HEK293T (cell line): ENCODE data around the gene FGFBP1.

Source experiments
- ARNT ChIP-seq: fragments of 450-650 bp; IDR thresholded peaks from 2 replicates; pipeline ENCODE4 v1.6.1; 2017; ENCODE audit warnings: mild to moderate bottlenecking
- BHLHE40 ChIP-seq: fragments of 450-650 bp; IDR thresholded peaks from 2 replicates; pipeline ENCODE4 v1.6.1; 2016; ENCODE audit warnings: mild to moderate bottlenecking, moderate library complexity, borderline replicate concordance
- ELF4 ChIP-seq: fragments of 450-650 bp; IDR thresholded peaks from 2 replicates; pipeline ENCODE4 v1.6.1; 2017; ENCODE audit warnings: antibody characterized with exemption
- FOXA1 ChIP-seq: fragments of 450-650 bp; IDR thresholded peaks from 2 replicates; pipeline ENCODE4 v1.6.1; 2016; ENCODE audit warnings: mild to moderate bottlenecking
- FOXK2 ChIP-seq: fragments of 450-650 bp; IDR thresholded peaks from 2 replicates; pipeline ENCODE4 v1.6.1; 2016; ENCODE audit warnings: mild to moderate bottlenecking
- FOXM1 ChIP-seq: fragments of 450-650 bp; IDR thresholded peaks from 2 replicates; pipeline ENCODE4 v1.6.1; 2017; ENCODE audit warnings: mild to moderate bottlenecking, borderline replicate concordance
- NFRKB ChIP-seq: fragments of 450-650 bp; IDR thresholded peaks from 2 replicates; pipeline ENCODE4 v1.6.1; 2016; ENCODE audit warnings: mild to moderate bottlenecking, moderate library complexity
- SP1 ChIP-seq: fragments of 450-650 bp; IDR thresholded peaks from 2 replicates; pipeline ENCODE4 v1.6.1; 2017
- SUZ12 ChIP-seq: fragments of 450-650 bp; IDR thresholded peaks from 2 replicates; pipeline ENCODE4 v1.6.1; 2016; ENCODE audit warnings: mild to moderate bottlenecking
- TARDBP ChIP-seq: fragments of 450-650 bp; IDR thresholded peaks from 2 replicates; pipeline ENCODE4 v1.6.1; 2016

- TF ChIP-seq FOXA1, result no peak
- TF ChIP-seq SP1, result no peak
- TF ChIP-seq ELF4, result no peak
- no peak for TF ChIP-seq FOXK2
- no peak for TF ChIP-seq SUZ12
- TF ChIP-seq ARNT, result no peak
- no peak for TF ChIP-seq BHLHE40
- TF ChIP-seq NFRKB, result no peak
- TF ChIP-seq FOXM1, result no peak
- no peak for TF ChIP-seq TARDBP
Measured at GRCh38 chr4:15913631-15913970, 24.9 kb downstream of the FGFBP1 start.
